Activated CD4-positive, alpha-beta memory T cell treated with anti-CD3 and anti-CD28 coated beads, Interleukin-2, amount 10 ng/mL, durations not matched to agents 7 days and 5 days (primary cell): ENCODE measurements around the gene DOCK7. TPM values are rescaled to one million over a fixed set of nuclear protein-coding genes. Genes with fewer than 3 reads are reported as not detected.

Source experiments
- CTCF ChIA-PET: fragments of 350-600 bp; sonication (Branson Sonifier 250); formaldehyde crosslinking; loops from one replicate; lab custom pipeline; 2021; ENCODE audit warnings: antibody characterized with exemption, inconsistent platforms; lab: Charles Lee
- POLR2A ChIA-PET: fragments of 350-600 bp; sonication (Branson Sonifier 250); formaldehyde crosslinking; loops from one replicate; lab custom pipeline; 2021; ENCODE audit warnings: antibody characterized with exemption; lab: Charles Lee
- DNase-seq: peaks from one replicate; pipeline ENCODE4 v3.0.0-alpha.2; 2020
- H3K27ac Mint-ChIP-seq: one replicate; pipeline ENCODE4 v1.8.0; 2021; ENCODE audit warnings: mild to moderate bottlenecking, mixed read lengths
- H3K27me3 Mint-ChIP-seq: one replicate; pipeline ENCODE4 v1.8.0; 2021; ENCODE audit warnings: mixed read lengths
- H3K36me3 Mint-ChIP-seq: one replicate; pipeline ENCODE4 v1.8.0; 2021; ENCODE audit warnings: low read depth, mixed read lengths
- H3K4me1 Mint-ChIP-seq: one replicate; pipeline ENCODE4 v1.8.0; 2021; ENCODE audit warnings: mixed read lengths
- H3K4me3 Mint-ChIP-seq: one replicate; pipeline ENCODE4 v1.8.0; 2021; ENCODE audit warnings: mild to moderate bottlenecking, mixed read lengths
- H3K9me3 Mint-ChIP-seq: one replicate; pipeline ENCODE4 v1.8.0; 2021; ENCODE audit warnings: mixed read lengths
- total RNA-seq, 2 experiments: library from RNA; stranded (reverse); gene quantifications; one replicate each; pipeline ENCODE4 v1.2.3, GENCODE V29; 2021

Gene DOCK7, protein sequence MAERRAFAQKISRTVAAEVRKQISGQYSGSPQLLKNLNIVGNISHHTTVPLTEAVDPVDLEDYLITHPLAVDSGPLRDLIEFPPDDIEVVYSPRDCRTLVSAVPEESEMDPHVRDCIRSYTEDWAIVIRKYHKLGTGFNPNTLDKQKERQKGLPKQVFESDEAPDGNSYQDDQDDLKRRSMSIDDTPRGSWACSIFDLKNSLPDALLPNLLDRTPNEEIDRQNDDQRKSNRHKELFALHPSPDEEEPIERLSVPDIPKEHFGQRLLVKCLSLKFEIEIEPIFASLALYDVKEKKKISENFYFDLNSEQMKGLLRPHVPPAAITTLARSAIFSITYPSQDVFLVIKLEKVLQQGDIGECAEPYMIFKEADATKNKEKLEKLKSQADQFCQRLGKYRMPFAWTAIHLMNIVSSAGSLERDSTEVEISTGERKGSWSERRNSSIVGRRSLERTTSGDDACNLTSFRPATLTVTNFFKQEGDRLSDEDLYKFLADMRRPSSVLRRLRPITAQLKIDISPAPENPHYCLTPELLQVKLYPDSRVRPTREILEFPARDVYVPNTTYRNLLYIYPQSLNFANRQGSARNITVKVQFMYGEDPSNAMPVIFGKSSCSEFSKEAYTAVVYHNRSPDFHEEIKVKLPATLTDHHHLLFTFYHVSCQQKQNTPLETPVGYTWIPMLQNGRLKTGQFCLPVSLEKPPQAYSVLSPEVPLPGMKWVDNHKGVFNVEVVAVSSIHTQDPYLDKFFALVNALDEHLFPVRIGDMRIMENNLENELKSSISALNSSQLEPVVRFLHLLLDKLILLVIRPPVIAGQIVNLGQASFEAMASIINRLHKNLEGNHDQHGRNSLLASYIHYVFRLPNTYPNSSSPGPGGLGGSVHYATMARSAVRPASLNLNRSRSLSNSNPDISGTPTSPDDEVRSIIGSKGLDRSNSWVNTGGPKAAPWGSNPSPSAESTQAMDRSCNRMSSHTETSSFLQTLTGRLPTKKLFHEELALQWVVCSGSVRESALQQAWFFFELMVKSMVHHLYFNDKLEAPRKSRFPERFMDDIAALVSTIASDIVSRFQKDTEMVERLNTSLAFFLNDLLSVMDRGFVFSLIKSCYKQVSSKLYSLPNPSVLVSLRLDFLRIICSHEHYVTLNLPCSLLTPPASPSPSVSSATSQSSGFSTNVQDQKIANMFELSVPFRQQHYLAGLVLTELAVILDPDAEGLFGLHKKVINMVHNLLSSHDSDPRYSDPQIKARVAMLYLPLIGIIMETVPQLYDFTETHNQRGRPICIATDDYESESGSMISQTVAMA (N-terminal part only)
- total RNA-seq, result 10 to 100 TPM in 1 of 2 experiments, 1 to 10 TPM in 1; 7.6 to 13.5 TPM

DNA sequence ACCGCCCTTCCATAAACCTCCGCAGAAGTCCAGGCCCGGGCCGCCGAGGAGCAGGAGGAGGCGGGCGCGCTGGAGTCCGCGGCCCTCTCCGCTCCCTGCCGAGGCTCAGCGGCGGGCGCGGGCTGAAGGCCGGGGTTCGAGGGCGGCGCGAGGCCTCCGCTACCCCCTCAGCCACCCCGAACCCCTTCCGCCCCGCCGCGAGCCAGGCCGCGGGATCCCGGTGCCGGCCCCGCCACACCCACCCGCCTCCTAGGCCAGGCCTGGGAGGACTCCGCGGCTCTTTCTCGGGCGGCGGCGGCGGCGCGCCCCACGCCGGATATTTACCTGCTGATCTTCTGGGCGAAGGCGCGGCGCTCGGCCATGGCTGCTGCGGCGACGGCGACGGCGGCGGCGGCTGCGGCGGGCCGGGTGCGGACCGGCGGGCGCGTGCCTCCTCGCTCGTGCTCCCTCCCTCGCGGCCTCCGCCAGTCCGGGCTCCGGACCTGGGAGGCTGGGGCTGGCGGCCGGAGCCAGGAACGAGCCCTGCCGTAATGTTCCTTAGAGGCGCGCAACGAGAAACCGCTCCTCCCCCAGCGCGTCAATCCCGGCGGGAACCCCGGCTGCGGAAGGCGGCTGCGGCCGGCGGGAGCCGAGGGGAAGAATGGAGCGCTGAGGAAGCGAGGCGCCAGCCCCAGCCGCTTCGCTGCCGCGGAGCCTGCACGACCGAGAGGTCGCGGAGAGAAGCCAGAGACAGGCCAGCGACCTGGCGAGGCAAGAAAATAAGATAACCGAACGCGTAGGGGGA, at the start of gene DOCK7:
Gene DOCK7, minus strand, starts transcription at position 484 of the 784 bp plus-strand sequence. Its CDS starts 122 bp downstream, at position 362.
- peak within 1 kb of the TSS; percentile 87 for H3K4me3 Mint-ChIP-seq
- peaks cover 30% of the 10 kb centered on the region for H3K4me1 Mint-ChIP-seq
- no peaks in the 10 kb centered on the region for H3K36me3 Mint-ChIP-seq
- H3K9me3 Mint-ChIP-seq, result no peaks in the 10 kb centered on the region
- H3K27ac Mint-ChIP-seq, result peak within 1 kb of the TSS; percentile 33
- no peaks in the 10 kb centered on the region for H3K27me3 Mint-ChIP-seq
- ChIA-PET POLR2A (interaction anchor here (1.0 kb wide), 1 partner anchor 252 kb away, joined by 3 read pairs; no protein-coding TSS in a partner anchor), CTCF (interaction anchor here (0.9 kb wide), 1 partner anchor 29 kb away, joined by 3 read pairs; no protein-coding TSS in a partner anchor)
- peak; percentile 64 for DNase-seq

DNA sequence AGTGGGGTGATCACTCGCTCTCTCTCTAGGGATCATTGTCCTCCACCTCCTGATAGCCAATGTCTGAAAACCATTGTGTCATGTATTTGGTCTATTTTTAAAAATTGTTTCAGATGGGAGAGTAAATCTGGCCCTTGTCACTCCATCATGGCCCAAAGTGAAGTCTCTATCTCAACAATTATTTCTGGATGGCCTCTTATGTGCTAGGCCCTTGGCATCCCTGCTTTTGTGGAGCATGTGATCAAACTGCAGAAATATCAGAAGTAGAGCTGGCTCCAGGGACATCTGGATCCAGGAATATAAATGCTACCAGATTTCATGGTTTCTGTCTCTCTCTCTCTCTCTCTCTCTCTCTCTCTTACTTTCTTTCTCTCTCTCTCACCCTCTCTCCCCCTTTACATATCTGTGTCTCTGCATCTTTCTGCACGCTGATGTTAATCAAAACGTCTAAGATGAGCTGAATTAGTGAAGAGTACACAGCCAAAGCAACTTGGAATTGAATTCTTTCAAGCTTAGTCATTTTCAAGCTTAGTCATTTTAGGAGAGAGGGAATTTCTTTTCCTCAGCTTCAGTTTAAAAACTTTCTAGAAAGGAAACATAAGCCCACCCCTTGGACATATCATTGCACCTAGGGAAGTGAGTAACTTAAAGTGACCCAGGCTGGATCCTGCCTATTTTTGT, 47.4 kb upstream of the DOCK7 start:
- CTCF ChIA-PET, result no interaction called here
- DNase-seq, result no peak
- Mint-ChIP-seq H3K9me3 (no peaks in the 10 kb centered on the region), H3K27ac (no peak overlapping the region), H3K4me1 (peaks cover 6% of the 10 kb centered on the region), H3K36me3 (no peaks in the 10 kb centered on the region), H3K27me3 (peaks cover 7% of the 10 kb centered on the region), H3K4me3 (no peak overlapping the region)
- POLR2A ChIA-PET, result no interaction called here

DNA sequence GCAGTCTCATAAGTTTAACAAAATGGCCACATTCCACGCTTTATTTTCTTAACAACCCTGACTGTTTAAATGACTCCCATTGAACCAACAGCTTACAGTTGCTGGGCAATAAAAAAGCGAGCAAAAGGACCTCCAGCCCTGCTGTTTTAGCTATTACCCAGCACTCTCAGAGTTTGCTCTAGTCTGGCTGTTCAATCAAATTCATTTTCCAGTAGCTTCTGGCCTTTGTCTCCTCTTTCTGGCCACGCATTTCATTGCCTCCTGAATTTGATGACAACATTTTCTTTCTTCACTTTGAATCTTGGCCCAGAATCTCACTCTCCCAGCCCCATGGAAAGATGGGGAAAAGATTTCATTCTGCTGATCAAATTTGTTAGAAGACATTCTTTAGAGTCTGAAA, 44.1 kb upstream of the DOCK7 start:
- Mint-ChIP-seq H3K9me3 (no peaks in the 10 kb centered on the region), H3K27me3 (peaks cover 2% of the 10 kb centered on the region), H3K27ac (no peak overlapping the region), H3K4me1 (no peaks in the 10 kb centered on the region), H3K36me3 (no peaks in the 10 kb centered on the region), H3K4me3 (no peak overlapping the region)
- ChIA-PET CTCF (no interaction called here), POLR2A (no interaction called here)
- no peak for DNase-seq

DNA sequence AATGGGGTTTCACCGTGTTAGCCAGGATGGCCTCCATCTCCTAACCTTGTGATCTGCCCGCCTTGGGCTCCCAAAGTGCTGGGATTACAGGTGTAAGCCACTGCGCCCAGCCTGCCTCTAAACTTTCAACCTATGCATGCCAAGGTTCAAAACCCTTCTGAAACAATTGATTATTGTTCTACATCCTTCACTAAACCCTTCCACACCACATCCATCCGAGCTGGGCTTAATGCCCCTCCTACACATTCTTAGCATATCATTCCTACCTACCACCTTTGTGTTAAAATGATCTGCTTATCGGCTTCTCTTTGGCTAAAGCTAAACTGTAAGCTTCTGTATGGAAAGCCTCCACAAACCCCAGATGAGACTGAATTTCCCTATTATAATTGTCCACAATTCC, 40.8 kb upstream of the DOCK7 start:
- ChIA-PET POLR2A (no interaction called here), CTCF (no interaction called here)
- peaks cover 3% of the 10 kb centered on the region for H3K27me3 Mint-ChIP-seq
- DNase-seq, result no peak
- H3K4me3 Mint-ChIP-seq, result no peak overlapping the region
- H3K36me3 Mint-ChIP-seq, result no peaks in the 10 kb centered on the region
- no peaks in the 10 kb centered on the region for H3K9me3 Mint-ChIP-seq
- peaks cover 9% of the 10 kb centered on the region for H3K4me1 Mint-ChIP-seq
- no peak overlapping the region for H3K27ac Mint-ChIP-seq

DNA sequence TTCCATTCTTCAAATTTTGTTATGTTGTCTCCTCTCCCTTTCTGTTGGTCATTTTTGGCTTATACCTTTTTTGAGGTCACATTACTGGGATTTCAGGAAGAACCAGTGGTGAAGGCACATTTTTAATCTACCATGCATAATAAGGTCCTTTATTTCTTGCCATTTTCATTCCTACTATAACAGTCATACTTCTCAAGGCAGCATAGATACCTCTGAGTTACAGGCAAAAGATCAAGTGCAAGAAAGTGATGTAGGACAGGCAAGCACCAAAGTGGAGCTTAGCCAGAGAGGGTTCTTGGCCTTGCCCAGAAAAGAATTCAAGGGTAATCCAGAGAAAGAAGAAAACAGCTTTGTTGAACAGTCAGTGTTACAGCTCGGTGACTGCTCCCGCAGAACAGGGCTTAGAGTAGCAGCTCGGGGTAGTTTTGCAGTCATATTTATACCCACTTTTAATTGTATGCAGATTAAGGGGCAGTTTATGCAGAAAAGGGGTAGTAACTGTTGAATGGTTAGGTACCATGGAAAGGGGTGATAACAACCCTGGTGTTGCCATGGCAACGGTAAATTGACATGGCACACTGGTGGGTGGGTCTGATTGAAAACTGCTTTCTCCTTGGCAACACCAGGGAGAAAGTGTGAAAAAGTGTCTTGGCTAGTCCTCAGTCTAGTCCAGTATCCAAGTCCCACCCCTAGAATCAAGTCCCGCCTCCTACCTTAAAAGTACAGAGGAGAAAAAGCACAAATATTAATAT, 39.6 kb upstream of the DOCK7 start:
- Mint-ChIP-seq H3K9me3 (no peaks in the 10 kb centered on the region), H3K27ac (no peak overlapping the region), H3K27me3 (peaks cover 3% of the 10 kb centered on the region), H3K4me1 (peaks cover 9% of the 10 kb centered on the region), H3K36me3 (no peaks in the 10 kb centered on the region), H3K4me3 (no peak overlapping the region)
- DNase-seq, result no peak
- CTCF ChIA-PET, result no interaction called here
- POLR2A ChIA-PET, result no interaction called here

DNA sequence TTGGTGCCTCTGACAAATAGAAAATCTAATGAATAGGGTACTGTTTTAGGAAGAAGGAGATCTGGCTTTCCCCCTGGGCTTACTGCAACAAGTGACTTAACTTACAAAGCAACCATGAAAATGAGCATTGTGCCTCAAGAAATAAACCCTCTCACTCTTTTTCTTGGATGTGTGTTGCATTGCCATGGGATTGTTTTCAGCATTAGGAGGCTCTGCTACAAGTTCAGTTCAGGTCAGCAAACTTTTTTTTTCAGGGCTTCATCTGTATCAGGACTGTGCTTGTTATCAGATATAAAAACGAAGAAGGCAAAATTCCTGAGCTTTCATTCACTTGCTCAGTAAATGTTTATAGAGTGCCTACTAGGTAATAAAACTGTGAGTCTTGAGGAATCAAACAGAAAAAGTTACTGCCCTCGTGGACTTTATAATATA, 37.8 kb upstream of the DOCK7 start:
- H3K9me3 Mint-ChIP-seq, result no peaks in the 10 kb centered on the region
- no peak for DNase-seq
- peaks cover 3% of the 10 kb centered on the region for H3K27me3 Mint-ChIP-seq
- no peak overlapping the region for H3K4me3 Mint-ChIP-seq
- H3K4me1 Mint-ChIP-seq, result peaks cover 9% of the 10 kb centered on the region
- no peak overlapping the region for H3K27ac Mint-ChIP-seq
- no peaks in the 10 kb centered on the region for H3K36me3 Mint-ChIP-seq
- ChIA-PET CTCF (no interaction called here), POLR2A (interaction anchor here (0.6 kb wide), 1 partner anchor 37 kb away, joined by 3 read pairs; no protein-coding TSS in a partner anchor)

DNA sequence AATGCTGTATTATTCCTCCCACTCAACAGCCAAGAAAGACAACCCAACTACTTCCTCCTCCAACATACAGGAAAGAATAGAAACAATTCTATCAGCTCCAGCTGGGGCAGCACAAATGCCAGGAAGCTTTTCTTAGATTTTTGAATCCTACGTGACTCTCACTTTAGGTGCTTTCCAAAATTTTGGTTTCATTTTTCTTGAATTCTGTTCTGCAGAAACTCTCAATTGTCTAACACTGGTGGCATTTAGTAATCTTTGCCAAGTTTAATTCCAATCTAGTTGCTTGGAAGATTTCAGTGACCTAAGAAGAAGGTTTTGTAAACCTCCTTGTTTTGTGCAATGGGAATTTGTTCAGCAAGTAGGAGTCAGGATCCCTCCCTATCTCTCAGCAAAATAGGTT, 37.1 kb upstream of the DOCK7 start:
- Mint-ChIP-seq H3K36me3 (no peaks in the 10 kb centered on the region), H3K27me3 (peaks cover 3% of the 10 kb centered on the region), H3K27ac (no peak overlapping the region), H3K9me3 (no peaks in the 10 kb centered on the region), H3K4me3 (no peak overlapping the region), H3K4me1 (peaks cover 9% of the 10 kb centered on the region)
- ChIA-PET POLR2A (no interaction called here), CTCF (no interaction called here)
- no peak for DNase-seq

DNA sequence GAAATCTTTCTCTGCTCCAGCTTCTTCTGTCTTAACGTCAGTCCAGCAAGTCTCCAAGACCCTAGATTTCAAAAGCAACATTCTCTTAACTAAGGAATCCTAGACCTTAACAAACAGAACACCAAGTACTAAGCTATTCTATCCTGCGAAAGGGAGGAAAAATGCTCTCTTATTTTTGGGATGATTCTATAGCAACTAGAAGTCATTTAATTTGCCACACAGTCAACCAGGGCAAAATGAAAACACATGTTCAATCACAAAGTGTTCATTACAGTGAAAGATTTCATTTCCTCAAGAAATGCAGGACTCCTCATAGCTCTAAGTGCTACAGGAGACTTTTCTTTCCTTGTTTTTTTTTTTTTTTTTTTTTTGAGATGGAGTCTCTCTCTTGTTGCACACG, 36.2 kb upstream of the DOCK7 start:
- H3K9me3 Mint-ChIP-seq, result no peaks in the 10 kb centered on the region
- DNase-seq, result no peak
- H3K36me3 Mint-ChIP-seq, result no peaks in the 10 kb centered on the region
- H3K4me3 Mint-ChIP-seq, result no peak overlapping the region
- no peak overlapping the region for H3K27ac Mint-ChIP-seq
- ChIA-PET CTCF (no interaction called here), POLR2A (no interaction called here)
- peaks cover 9% of the 10 kb centered on the region for H3K4me1 Mint-ChIP-seq
- peaks cover 3% of the 10 kb centered on the region for H3K27me3 Mint-ChIP-seq

DNA sequence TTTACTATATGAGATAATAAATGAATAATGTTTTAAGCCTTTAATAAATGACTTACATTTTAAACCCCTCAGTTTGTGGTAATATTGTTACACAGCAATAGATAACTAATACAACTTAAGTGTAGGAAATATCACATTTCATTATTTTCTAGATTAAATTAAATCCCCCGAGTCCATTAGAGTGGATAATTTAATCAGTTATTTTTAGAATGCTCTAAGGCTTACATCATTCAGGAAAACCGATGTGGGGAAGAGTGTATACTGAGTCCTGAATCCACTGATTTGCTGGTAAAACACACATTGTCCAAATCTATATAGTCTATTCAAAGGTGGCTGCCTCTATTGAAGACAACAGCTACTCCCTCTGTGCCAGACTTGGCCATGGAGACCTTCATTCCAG, 35.7 kb upstream of the DOCK7 start:
- ChIA-PET CTCF (interaction anchor here (0.7 kb wide), 1 partner anchor 24 kb away, joined by 3 read pairs; no protein-coding TSS in a partner anchor), POLR2A (no interaction called here)

DNA sequence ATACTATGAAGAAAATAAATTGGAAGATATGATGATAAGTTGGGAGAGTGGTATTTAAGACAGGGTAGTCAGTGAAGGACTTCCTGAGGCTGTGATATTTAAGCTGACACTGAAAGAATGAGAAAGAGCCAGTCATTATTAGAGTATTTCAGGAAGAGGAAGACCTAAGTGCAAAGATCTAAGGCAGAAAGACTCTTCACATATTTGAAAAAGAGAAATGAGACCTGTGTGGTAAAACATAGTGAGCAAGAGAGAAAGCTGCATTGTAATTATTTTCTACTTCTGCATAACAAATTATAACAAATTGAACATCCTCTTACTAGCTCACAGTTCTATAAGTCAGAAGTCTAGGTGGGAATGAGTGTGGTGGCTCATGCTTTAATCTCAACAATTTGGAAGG, 34.6 kb upstream of the DOCK7 start:
- no peak overlapping the region for H3K27ac Mint-ChIP-seq
- POLR2A ChIA-PET, result no interaction called here
- H3K4me1 Mint-ChIP-seq, result peaks cover 9% of the 10 kb centered on the region
- CTCF ChIA-PET, result interaction anchor here (1.2 kb wide), 1 partner anchor 11 kb away, joined by 3 read pairs; no protein-coding TSS in a partner anchor
- H3K4me3 Mint-ChIP-seq, result no peak overlapping the region
- H3K36me3 Mint-ChIP-seq, result no peaks in the 10 kb centered on the region
- no peak for DNase-seq
- no peaks in the 10 kb centered on the region for H3K9me3 Mint-ChIP-seq
- H3K27me3 Mint-ChIP-seq, result peaks cover 3% of the 10 kb centered on the region

More for the DNA sequence above, 35.7 kb upstream of the DOCK7 start:
- Mint-ChIP-seq H3K4me1 (peaks cover 9% of the 10 kb centered on the region), H3K36me3 (no peaks in the 10 kb centered on the region), H3K9me3 (no peaks in the 10 kb centered on the region), H3K27me3 (peaks cover 3% of the 10 kb centered on the region), H3K4me3 (no peak overlapping the region), H3K27ac (no peak overlapping the region)
- no peak for DNase-seq

DNA sequence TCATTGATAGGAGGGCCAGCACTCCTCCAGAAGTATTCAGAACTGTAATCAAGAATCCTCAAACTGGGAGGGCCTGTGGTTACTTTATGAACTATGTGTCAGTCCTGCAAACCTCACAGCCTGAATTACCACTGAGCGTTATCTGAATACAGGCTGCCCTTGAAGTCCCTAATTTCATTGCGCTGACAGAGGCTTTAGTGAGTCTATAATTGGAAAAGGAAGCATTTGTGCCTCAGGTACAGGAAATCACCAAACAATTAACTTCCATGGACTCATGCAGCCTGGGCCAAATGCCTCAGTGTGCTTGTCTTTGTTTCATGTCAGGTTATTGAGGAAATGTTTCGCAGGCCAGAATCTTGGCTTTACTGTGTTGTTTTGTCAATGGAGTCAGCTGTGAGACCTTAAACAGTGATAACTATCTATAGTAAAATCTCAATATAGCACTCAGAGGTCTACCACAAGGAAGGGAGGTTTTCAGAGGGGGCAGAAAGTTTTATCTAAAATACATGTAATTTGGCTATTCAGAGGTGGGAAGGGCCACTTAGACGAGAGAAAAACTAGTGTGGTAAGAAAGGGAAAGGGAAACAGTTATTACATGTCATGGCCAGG, 32.9 kb upstream of the DOCK7 start:
- H3K9me3 Mint-ChIP-seq, result no peaks in the 10 kb centered on the region
- POLR2A ChIA-PET, result no interaction called here
- no peak overlapping the region for H3K27ac Mint-ChIP-seq
- peaks cover 3% of the 10 kb centered on the region for H3K27me3 Mint-ChIP-seq
- H3K4me1 Mint-ChIP-seq, result peaks cover 9% of the 10 kb centered on the region
- no peak for DNase-seq
- no peaks in the 10 kb centered on the region for H3K36me3 Mint-ChIP-seq
- no peak overlapping the region for H3K4me3 Mint-ChIP-seq
- CTCF ChIA-PET, result interaction anchor here (0.7 kb wide), 1 partner anchor 32 kb away, joined by 4 read pairs; no protein-coding TSS in a partner anchor
